Body of pancreas (tissue), 4 donors: Measurements from ENCODE around the gene TRUB2.
"Not testable (repeated sequence)": the region's sequence is repeated elsewhere in the genome, so short reads cannot be mapped to it uniquely, and the experiment has no call there.

Source experiments
- CTCF ChIP-seq, 7 experiments: fragments of 450-650 bp in 4 of 7; fragments of 200-600 bp in 3 of 7; sonication (generic) in 3 of 7; IDR thresholded peaks; one replicate each; pipeline ENCODE4 v1.5.1; 2016 to 2019; ENCODE audit warnings: antibody characterized with exemption in 7 of 7
- POLR2A ChIP-seq, 3 donors: fragments of 450-650 bp; IDR thresholded peaks; one replicate each; pipeline ENCODE4 v1.6.1; 2016; ENCODE audit warnings: antibody characterized with exemption in 3 of 3, mild to moderate bottlenecking in 2 of 3

DNA sequence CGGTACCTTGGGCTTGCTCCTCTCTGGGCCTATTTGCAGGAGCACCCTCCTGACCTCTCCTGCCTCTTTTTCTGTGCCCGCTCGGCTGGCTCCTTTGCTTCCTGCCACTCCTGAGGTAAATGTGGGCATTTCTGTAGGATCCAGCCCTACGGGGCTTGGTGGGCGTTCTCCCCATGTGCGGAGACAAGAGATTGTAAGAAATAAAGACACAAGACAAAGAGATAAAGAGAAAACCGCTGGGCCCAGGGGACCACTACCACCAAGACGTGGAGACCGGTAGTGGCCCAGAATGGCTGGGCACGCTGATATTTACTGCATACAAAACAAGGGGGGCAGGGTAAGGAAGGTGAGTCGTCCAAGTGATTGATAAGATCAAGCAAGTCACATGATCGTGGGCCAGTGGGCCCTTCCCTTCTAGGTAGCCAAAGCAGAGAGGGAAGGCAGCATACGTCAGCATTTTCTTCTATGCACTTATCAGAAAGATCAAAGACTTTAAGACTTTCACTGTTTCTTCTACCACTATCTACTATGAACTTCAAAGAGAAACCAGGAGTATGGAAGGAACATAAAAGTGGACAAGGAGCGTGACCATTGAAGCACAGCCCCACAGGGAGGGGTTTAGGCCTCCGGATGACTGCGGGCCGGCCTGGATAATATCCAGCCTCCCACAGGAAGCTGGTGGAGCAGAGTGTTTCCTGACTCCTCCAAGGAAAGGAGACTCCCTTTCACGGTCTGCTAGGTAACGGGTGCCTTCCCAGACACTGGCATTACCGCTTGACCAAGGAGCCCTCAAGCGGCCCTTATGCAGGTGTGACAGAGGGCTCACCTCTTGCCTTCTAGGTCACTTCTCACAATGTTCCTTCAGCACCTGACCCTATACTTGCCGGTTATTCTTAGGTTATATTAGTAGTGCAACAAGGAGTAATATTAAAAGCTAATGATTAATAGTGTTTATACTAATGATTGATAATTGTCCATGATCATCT lies 42.9 kb downstream of the TRUB2 start:
- not testable (repeated sequence) for TF ChIP-seq CTCF, POLR2A (IDR thresholded peaks at IDR 0.05)
